HepG2 (cell line): Measurements from ENCODE around the gene ABHD18. TPM values are rescaled to one million over a fixed set of nuclear protein-coding genes. Genes with fewer than 3 reads are reported as not detected.

Experiments
- ARNT2 ChIP-seq: sonication (generic); formaldehyde crosslinking; IDR thresholded peaks from 2 replicates; pipeline ENCODE4 v1.8.0; 2022; ENCODE audit warnings: mild to moderate bottlenecking, low read depth, missing genetic modification reagents, moderate library complexity
- CCDC6 ChIP-seq: sonication (generic); formaldehyde crosslinking; IDR thresholded peaks from 2 replicates; pipeline ENCODE4 v1.8.1; 2022; ENCODE audit warnings: mild to moderate bottlenecking, missing genetic modification reagents, moderate library complexity
- CREB3 ChIP-seq: sonication (generic); formaldehyde crosslinking; IDR thresholded peaks from 2 replicates; pipeline ENCODE4 v1.5.0; 2020; ENCODE audit warnings: missing genetic modification reagents
- FOXA3 ChIP-seq: IDR thresholded peaks from 2 replicates; pipeline ENCODE4 v1.6.1; 2016; ENCODE audit warnings: missing genetic modification reagents, missing compliant biosample characterization
- GATA4 ChIP-seq: sonication (generic); IDR thresholded peaks from 2 replicates; pipeline ENCODE4 v1.6.1; 2016; ENCODE audit warnings: antibody characterized with exemption, low read depth, borderline replicate concordance
- HBP1 ChIP-seq: IDR thresholded peaks from 2 replicates; pipeline ENCODE4 v1.6.1; 2016; ENCODE audit warnings: low read depth, control low read depth
- HIC2 ChIP-seq: sonication (generic); formaldehyde crosslinking; IDR thresholded peaks from 2 replicates; pipeline ENCODE4 v1.9.0; 2022; ENCODE audit warnings: low read depth, missing genetic modification reagents
- PLSCR1 ChIP-seq: sonication (generic); formaldehyde crosslinking; IDR thresholded peaks from 2 replicates; pipeline ENCODE4 v1.5.0; 2020; ENCODE audit warnings: missing genetic modification reagents, mild to moderate bottlenecking, borderline replicate concordance
- RBM39 ChIP-seq: fragments of 200-400 bp; formaldehyde crosslinking; IDR thresholded peaks from one replicate; pipeline ENCODE4 v1.6.1; 2018; ENCODE audit warnings: antibody characterized with exemption, mild to moderate bottlenecking, low read depth, low read length; ENCODE audit not compliant: poor library complexity, severe bottlenecking
- SCMH1 ChIP-seq: sonication (generic); formaldehyde crosslinking; IDR thresholded peaks from 2 replicates; pipeline ENCODE4 v1.9.0; 2021; ENCODE audit warnings: missing genetic modification reagents, mild to moderate bottlenecking, borderline replicate concordance
- ZNF503 ChIP-seq: sonication (generic); formaldehyde crosslinking; IDR thresholded peaks from 2 replicates; pipeline ENCODE4 v1.4.0; 2020; ENCODE audit warnings: missing genetic modification reagents
- ZNF609 ChIP-seq: sonication (generic); formaldehyde crosslinking; IDR thresholded peaks from 2 replicates; pipeline ENCODE4 v1.4.0; 2020; ENCODE audit warnings: mild to moderate bottlenecking, missing genetic modification reagents, borderline replicate concordance
- ZNF652 ChIP-seq: IDR thresholded peaks from 2 replicates; pipeline ENCODE4 v1.6.1; 2016; ENCODE audit warnings: low read depth, borderline replicate concordance
- ZNF672 ChIP-seq: sonication (generic); formaldehyde crosslinking; IDR thresholded peaks from 2 replicates; pipeline ENCODE4 v1.8.1; 2022; ENCODE audit warnings: missing genetic modification reagents
- ZNF713 ChIP-seq: sonication (generic); formaldehyde crosslinking; IDR thresholded peaks from 2 replicates; pipeline ENCODE4 v1.4.0; 2020; ENCODE audit warnings: mild to moderate bottlenecking, missing genetic modification reagents
- ZSCAN31 ChIP-seq: sonication (generic); formaldehyde crosslinking; IDR thresholded peaks from 2 replicates; pipeline ENCODE4 v1.5.0; 2020; ENCODE audit warnings: low read depth, mild to moderate bottlenecking, missing genetic modification reagents
- polyA plus RNA-seq, 8 experiments: library from polyadenylated mRNA; depleted of rRNA in 3 of 8; stranded (reverse) in 7 of 8; unstranded in 1 of 8; fragments of >200 nt; fragmentation: Illumina TruSeq in 4 of 8; extraction: Trizol in 4 of 8; gene quantifications; 2 replicates each; pipeline versions ENCODE4 v1.2.1 to v1.2.3, GENCODE V29; 2011 to 2016; ENCODE audit warnings: low read depth in 4 of 8, missing spikeins in 1 of 8, mixed read lengths in 1 of 8; ENCODE audit not compliant: insufficient read depth in 1 of 8
- total RNA-seq, 5 experiments: library from RNA; depleted of rRNA; stranded (reverse); fragments of >200 nt; fragmentation: Illumina TruSeq; extraction: Trizol; gene quantifications; 2 replicates each; pipeline ENCODE4 v1.2.3, GENCODE V29; 2016; ENCODE audit warnings: low read depth in 1 of 5

ABHD18 gene
- total and polyA plus RNA-seq, 2 of the 13 experiments (the other 11 are each of a cell fraction or from before 2014, with no cell fraction given): 5.5 to 16.3 TPM

- TF ChIP-seq ZNF672 (no peak), RBM39 (no peak), PLSCR1 (no peak), ZNF713 (CRISPR knock-in tag) (no peak), ZNF503 (CRISPR knock-in tag) (no peak), ZNF652 (CRISPR knock-in tag) (no peak; the same call in 1 of the 2 replicates), SCMH1 (no peak), ARNT2 (peak; percentile 96), FOXA3 (CRISPR knock-in tag) (peak; percentile 58; the same call in 1 of the 2 replicates), HIC2 (CRISPR knock-in tag) (no peak), CCDC6 (peak; percentile 92; the same call in 1 of the 2 replicates), ZSCAN31 (CRISPR knock-in tag) (peak; percentile 90), CREB3 (CRISPR knock-in tag) (no peak), HBP1 (CRISPR knock-in tag) (no peak; the same call in 1 of the 2 replicates), ZNF609 (CRISPR knock-in tag) (no peak; the same call in 1 of the 2 replicates), GATA4 (peak; percentile 75; the same call in 1 of the 2 replicates)
These were observed at the start of gene ABHD18, which contains the start of gene MFSD8 (continued) for GRCh38 chr4:127965062-127965802.
